NCI-H2107 (cell line): ENCODE data around the gene COMMD3.
"Not testable (repeated sequence)": the region's sequence is repeated elsewhere in the genome, so short reads cannot be mapped to it uniquely, and the experiment has no call there.

ENCODE experiments used
- DNase-seq: peaks from one replicate; lab custom pipeline; 2025; lab: John Stamatoyannopoulos, UW

Gene COMMD3

DNA sequence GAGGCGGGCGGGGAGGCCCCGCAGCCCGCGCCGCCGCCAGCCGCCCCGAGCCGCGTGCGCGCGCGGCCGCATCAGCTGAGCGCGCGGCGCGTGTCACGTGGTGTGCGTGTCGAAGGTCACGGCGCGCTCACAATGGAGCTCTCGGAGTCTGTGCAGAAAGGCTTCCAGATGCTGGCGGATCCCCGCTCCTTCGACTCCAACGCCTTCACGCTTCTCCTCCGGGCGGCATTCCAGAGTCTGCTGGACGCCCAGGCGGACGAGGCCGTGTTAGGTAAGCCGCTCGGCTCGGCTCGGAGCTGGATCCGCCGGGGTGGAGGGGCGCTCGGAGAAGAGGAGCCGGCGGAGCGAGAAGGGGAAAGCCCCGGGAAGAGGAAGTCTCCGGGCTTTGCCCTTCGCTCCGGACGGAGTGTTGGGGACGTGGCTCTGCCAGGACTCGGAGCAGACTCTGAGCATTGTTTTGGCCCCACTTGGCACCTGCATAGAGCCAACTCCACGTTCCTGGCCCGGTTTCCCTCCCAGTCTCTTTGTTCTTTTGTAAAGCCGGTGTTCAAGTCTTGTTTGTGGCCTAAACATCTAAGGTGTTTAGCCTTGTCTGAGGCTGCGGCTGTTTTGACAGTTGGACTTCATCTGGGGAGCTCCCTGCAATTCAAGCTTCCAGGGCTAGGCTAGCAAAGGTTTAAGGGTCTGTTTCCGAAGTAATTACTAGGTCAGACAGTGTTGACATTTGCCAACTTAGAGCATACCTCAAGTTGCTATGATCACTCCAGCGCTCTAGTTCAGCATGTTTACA, at the start of gene COMMD3:
COMMD3 (plus strand) TSS at position 103 of the 790 bp plus-strand sequence; CDS start at position 133, 30 bp downstream.
- DNase-seq: peak; percentile 71

DNA sequence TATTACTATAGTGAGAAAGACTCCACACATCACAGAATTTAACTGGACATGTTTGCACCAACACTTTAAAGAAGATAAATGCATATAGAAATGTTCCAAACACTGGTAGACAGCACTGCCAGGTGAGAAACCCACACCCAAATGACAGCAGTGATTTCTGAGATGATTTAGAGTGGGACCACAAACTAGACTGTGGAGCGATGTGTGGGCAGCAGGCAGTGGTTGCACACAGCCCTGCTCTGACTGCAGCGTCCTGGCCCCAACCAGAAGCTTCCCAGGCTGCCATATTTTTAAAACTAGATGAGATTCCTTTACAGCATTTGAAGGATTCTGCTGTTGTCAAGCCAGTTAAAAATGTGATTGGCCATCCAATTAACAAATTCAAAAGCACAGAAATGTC, 47.7 kb upstream of the COMMD3 start:
- DNase-seq: no peak

- no peak for DNase-seq
Observed at GRCh38 chr10:22271786-22272185, 44.4 kb upstream of the COMMD3 start.

- DNase-seq: no peak
Observed at GRCh38 chr10:22278441-22278782, 37.8 kb upstream of the COMMD3 start.

DNA sequence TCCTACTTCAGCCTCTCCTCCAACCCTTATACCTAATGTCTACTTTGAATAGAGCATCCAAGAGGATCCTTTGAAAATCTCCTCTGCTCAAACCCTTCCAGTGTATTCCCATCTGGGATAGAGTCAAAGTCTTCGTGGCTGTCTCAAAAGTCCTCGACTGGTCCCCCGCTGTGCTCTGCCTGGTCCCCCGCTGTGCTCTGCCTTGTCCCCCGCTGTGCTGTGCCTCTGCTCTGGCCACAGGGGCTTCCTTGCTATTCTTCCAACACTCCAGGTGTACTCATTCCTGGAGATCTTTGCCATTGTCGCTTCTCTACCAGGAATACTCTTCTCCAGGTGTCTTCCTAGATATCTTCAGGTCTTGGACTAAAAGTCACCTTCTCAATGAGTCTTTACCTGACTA, 36.1 kb upstream of the COMMD3 start:
- DNase-seq: no peak

- no peak for DNase-seq
Observed at GRCh38 chr10:22285130-22285529, 31.1 kb upstream of the COMMD3 start.

- DNase-seq: no peak
Observed at GRCh38 chr10:22293747-22294404, 22.3 kb upstream of the COMMD3 start.

DNA sequence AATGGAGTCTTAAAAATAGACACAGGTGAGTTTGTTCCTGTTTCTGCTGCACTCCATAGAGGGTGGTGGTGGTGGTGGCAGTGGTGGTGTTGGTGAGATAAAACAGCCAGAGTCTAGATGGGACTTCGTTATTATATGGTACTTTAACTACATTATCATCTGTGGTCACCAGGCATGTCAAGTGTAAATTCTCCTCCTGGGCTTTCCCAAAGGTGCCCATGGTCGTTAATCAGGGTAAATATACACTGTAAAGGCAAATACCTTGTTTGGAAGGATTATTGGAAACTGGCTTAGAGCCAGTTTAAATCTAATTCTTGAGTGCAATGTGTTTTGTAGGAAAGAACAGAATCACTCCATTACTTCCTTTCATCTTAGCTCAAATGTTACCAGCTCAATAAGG, 21.5 kb upstream of the COMMD3 start:
- DNase-seq: peak; percentile 6

DNA sequence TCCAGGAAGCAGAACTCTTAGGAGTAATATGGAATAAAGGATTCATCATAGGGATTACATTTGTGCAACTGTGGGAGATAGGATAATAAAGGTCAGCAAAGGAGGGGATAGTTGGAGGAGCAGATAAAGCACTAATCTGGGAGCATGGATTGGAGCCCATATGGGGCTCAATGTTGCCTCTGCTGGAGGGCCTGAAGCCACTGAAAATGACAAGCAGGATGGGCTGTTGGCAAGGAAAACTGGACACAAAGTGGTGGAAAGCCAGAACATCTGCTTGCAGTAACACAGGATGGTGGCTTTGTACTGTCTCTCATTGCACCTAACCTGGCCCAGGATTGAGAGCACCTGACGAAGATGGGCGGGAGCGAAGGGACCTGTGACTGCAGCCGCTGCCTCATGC, 15.0 kb upstream of the COMMD3 start:
- no peak for DNase-seq

GRCh38 chr10:22303461-22303860, 12.7 kb upstream of the COMMD3 start:
- no peak for DNase-seq

DNA sequence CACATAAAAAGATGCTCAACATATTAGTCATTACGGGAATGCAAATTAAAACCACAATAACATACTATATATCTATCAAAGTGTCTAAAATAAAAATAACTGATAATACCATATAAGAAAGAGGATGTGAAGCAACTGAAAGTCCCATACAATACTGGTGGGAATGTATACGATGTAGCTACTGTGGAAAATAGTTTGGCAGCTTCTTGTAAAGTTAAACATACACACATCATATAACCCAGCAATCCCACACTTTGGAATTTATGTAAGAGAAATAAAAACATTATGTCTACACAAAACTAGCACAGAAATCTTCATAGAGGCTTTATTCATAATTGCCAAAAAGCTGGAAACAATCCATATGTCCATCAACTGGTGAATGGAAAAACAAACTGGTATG, 10.5 kb upstream of the COMMD3 start:
- DNase-seq: no peak

GRCh38 chr10:22308390-22308789, 7.8 kb upstream of the COMMD3 start:
- DNase-seq: no peak

GRCh38 chr10:22309180-22310000, 6.8 kb upstream of the COMMD3 start:
- DNase-seq: no peak

GRCh38 chr10:22310012-22310411, 6.2 kb upstream of the COMMD3 start:
- DNase-seq: not testable (repeated sequence)

DNA sequence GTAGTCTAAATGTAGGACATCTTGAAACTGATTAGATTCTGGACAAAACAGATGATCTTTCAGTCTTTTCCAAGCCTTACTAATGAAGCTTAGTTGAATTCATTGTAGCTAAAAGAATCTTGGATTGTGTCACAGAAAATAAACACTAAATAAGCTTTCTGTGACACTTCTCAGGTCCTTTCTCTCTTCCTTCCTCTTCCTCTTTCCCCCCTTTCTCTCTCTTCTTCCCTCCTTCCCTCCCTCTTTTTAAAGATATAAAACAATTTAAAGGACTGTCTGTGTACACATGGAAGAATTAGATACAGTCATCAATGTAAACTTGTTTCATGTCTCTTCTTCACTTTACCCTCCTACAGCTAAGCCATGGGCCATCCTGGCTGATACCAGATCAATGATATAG, 5.3 kb upstream of the COMMD3 start:
- no peak for DNase-seq

DNA sequence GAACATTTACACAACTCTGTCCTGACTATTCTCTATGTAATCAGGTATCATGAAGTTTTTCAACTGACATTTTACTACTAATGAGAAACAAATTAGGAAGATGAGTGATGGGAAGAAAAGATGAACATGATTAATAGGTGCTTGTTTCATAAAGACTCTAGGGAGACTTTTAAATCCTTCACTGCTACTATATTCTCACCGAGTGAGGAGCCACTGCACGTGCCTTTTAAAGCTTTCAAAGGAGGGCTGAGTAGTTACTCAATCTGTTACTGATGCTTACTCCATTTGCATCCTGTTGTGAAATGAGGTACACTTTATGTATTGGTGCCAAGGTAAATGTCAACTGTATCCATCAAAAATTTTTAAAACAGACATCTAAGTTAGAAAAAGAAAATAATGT, 1.3 kb upstream of the COMMD3 start:
- DNase-seq: no peak

DNA sequence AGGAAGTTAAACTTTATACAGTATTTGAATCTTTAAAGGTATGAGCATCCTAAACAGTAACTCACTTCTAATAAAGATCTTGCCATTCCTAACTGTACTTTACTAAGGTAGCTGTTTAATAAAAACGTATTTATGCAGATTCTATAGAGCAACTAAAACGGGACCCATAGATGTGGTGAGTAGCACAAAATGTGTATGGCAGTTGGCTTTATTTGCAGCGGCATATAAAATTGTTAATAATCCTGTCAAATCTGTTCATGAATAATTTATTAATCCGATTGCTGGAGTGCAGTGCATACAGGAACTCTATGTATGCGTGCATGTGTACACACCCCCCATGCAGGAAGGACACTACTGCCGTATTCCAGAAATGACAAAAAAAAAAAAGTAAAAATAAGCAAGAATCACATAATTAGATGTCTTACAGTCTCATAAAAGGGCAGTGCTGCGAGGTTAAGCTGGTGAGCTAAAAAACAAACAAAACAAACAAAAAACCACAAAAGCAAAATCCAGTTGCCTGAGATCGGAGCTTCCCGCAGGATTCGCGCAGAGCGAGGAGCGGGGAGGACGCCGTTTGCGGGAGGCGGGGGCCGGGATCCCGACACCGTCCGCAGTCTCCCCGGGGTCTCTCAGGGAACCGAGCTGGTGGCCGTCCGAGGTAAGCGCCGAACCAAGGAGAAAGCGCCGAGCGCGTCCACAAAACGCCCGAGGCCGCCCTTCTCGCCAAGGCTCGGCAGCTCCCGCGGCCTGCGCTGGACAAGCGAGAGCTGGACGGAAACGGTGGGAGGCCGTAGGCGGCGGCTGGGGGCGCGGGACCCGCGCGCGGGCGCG, 518 bp upstream of the COMMD3 start:
- no peak for DNase-seq

DNA sequence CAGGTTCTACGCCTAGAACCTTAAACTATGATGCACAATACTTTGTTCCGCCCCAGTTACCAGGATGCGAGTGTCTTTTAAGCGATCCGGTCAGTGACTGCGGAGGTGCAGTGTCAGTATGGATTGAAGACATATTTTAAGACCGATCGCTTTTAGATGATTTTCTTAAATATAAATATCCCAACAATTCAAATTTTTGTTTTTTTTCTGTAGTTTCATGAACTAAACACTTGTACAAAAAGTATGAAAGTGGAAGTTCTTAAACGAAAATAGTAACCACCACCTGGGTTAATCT, 835 bp downstream of the COMMD3 start:
- no peak for DNase-seq

- no peak for DNase-seq
Observed at GRCh38 chr10:22317771-22318565, 1.8 kb downstream of the COMMD3 start.

DNA sequence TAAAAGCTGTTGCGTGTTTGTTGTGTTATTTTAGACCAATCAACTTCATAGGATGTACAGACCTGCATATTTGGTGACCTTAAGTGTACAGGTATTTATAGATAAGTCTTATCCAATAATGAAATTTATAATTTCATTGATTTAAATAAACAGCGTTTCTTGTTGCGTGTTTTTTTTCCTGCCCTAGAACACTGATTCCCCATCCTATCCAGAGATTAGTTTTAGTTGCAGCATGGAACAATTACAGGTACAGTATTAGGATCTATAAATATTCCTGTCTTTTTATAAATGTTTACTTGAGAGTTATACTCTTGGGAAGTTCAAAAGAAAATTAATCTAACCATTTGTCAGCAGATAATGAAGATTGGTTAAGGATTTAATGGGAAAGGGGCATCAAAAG, 2.6 kb downstream of the COMMD3 start:
- no peak for DNase-seq

DNA sequence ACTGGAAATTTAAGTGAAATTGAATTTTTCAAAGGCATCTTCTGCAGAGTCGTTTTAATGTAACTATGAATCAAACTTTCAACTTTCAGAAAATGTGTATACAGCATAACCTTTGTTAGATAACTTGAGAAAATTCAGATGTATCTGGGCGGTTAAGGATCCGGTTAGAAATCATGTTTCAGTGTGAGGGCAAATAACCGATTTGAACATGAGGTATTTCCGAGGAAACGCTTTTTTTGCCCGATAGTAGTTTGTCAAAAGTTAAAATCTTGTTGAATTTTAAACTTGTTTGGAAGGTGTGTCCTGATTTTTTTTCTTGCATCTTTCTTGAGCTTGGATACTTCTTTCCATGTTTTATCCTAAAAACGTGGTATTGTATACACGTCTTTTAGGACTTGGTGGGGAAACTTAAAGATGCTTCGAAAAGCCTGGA, 3.4 kb downstream of the COMMD3 start:
- DNase-seq: no peak
